GM19463 (cell line): ENCODE results near the gene CAPRIN2.
A peak's percentile ranks its signal among the peaks of the same experiment; 100 is the strongest.

ENCODE experiments used
- ATAC-seq: cut with Tn5 transposase; IDR thresholded peaks from one replicate; pipeline ENCODE4 v1.9.1; 2021; ENCODE audit warnings: mild to moderate bottlenecking, moderate library complexity; ENCODE audit not compliant: unreplicated experiment

Gene CAPRIN2

GRCh38 chr12:30754750-30755394 lies at the start of gene CAPRIN2:
Gene CAPRIN2 (minus strand): TSS chr12:30754951. CDS start chr12:30753520, 1,431 bp downstream.
- ATAC-seq: peak; percentile 88

GRCh38 chr12:30797689-30798088 lies 42.9 kb upstream of the CAPRIN2 start:
- ATAC-seq: no peak

GRCh38 chr12:30796891-30797371 lies 42.2 kb upstream of the CAPRIN2 start:
- no peak for ATAC-seq

- peak; percentile 9 for ATAC-seq
These were observed 41.6 kb upstream of the CAPRIN2 start for GRCh38 chr12:30796313-30796780.

- peak; percentile 83 for ATAC-seq
These were observed 40.9 kb upstream of the CAPRIN2 start for GRCh38 chr12:30795410-30796312.

GRCh38 chr12:30794591-30795409 lies 40.0 kb upstream of the CAPRIN2 start:
- ATAC-seq: no peak

GRCh38 chr12:30794020-30794419 lies 39.3 kb upstream of the CAPRIN2 start:
- ATAC-seq: no peak

GRCh38 chr12:30792648-30793499 lies 38.1 kb upstream of the CAPRIN2 start:
- no peak for ATAC-seq

- no peak for ATAC-seq
These were observed 37.3 kb upstream of the CAPRIN2 start for GRCh38 chr12:30792085-30792484.

GRCh38 chr12:30788754-30789153 lies 34.0 kb upstream of the CAPRIN2 start:
- ATAC-seq: no peak

GRCh38 chr12:30785630-30786029 lies 30.9 kb upstream of the CAPRIN2 start:
- ATAC-seq: no peak

- ATAC-seq: no peak
These were observed 29.8 kb upstream of the CAPRIN2 start for GRCh38 chr12:30784508-30784907.

- no peak for ATAC-seq
These were observed 29.2 kb upstream of the CAPRIN2 start for GRCh38 chr12:30783946-30784345.

GRCh38 chr12:30782316-30783173 lies 27.8 kb upstream of the CAPRIN2 start:
- no peak for ATAC-seq

GRCh38 chr12:30779578-30779977 lies 24.8 kb upstream of the CAPRIN2 start:
- no peak for ATAC-seq

GRCh38 chr12:30779178-30779577 lies 24.4 kb upstream of the CAPRIN2 start:
- no peak for ATAC-seq

GRCh38 chr12:30774599-30774998 lies 19.8 kb upstream of the CAPRIN2 start:
- ATAC-seq: no peak

GRCh38 chr12:30769802-30770201 lies 15.1 kb upstream of the CAPRIN2 start:
- ATAC-seq: no peak

GRCh38 chr12:30764251-30764650 lies 9.5 kb upstream of the CAPRIN2 start:
- ATAC-seq: no peak
